Glutamatergic neuron (in vitro differentiated cells): ENCODE data around the gene ADCY2. TPM values are rescaled to one million over a fixed set of nuclear protein-coding genes. Genes with fewer than 3 reads are reported as not detected.

ENCODE experiments used
- DNase-seq: peaks from one replicate; pipeline ENCODE4 v3.0.0; 2022
- H3K27ac Mint-ChIP-seq: one replicate; pipeline ENCODE4 v1.8.0; 2020; ENCODE audit warnings: mild to moderate bottlenecking, mixed read lengths, inconsistent platforms; ENCODE audit not compliant: unreplicated experiment
- H3K27me3 Mint-ChIP-seq: one replicate; pipeline ENCODE4 v1.8.0; 2020; ENCODE audit warnings: mild to moderate bottlenecking, moderate library complexity, mixed read lengths, inconsistent platforms; ENCODE audit not compliant: unreplicated experiment
- H3K36me3 Mint-ChIP-seq: one replicate; pipeline ENCODE4 v1.8.0; 2020; ENCODE audit warnings: mild to moderate bottlenecking, mixed read lengths, inconsistent platforms; ENCODE audit not compliant: unreplicated experiment
- H3K4me1 Mint-ChIP-seq: one replicate; pipeline ENCODE4 v1.8.0; 2020; ENCODE audit warnings: mild to moderate bottlenecking, low read depth, mixed read lengths, inconsistent platforms; ENCODE audit not compliant: unreplicated experiment
- H3K4me3 Mint-ChIP-seq: one replicate; pipeline ENCODE4 v1.8.0; 2020; ENCODE audit warnings: mild to moderate bottlenecking, mixed read lengths, inconsistent platforms; ENCODE audit not compliant: unreplicated experiment
- H3K9me3 Mint-ChIP-seq: one replicate; pipeline ENCODE4 v1.8.0; 2020; ENCODE audit warnings: mild to moderate bottlenecking, moderate library complexity, mixed read lengths, inconsistent platforms; ENCODE audit not compliant: unreplicated experiment
- CTCF ChIP-seq: fragments of 200-600 bp; sonication (generic); IDR thresholded peaks from one replicate; pipeline ENCODE4 v1.5.0; 2021; ENCODE audit not compliant: partially characterized antibody, unreplicated experiment
- total RNA-seq: library from RNA; stranded (reverse); fragmentation: NEBNext Ultra II Directional; extraction: Animal tissue kit (Norgen Biotek cat#: 25700); gene quantifications from one replicate; pipeline ENCODE4 v1.2.1, GENCODE V29; 2021; ENCODE audit not compliant: unreplicated experiment

ADCY2 gene
- total RNA-seq, 1 donor from 2014 or later = 3.8 TPM

GRCh38 chr5:7578071-7578470 lies 182.1 kb downstream of the ADCY2 start:
- Mint-ChIP-seq H3K27ac (no peak overlapping the region), H3K36me3 (no peaks in the 10 kb centered on the region), H3K27me3 (no peaks in the 10 kb centered on the region), H3K4me1 (peaks cover 18% of the 10 kb centered on the region), H3K9me3 (peaks cover 2% of the 10 kb centered on the region), H3K4me3 (no peak overlapping the region)
- TF ChIP-seq CTCF = no peak
- DNase-seq = no peak

GRCh38 chr5:7584749-7585148 lies 188.8 kb downstream of the ADCY2 start:
- no peaks in the 10 kb centered on the region for H3K9me3 Mint-ChIP-seq
- H3K27ac Mint-ChIP-seq = no peak overlapping the region
- no peaks in the 10 kb centered on the region for H3K36me3 Mint-ChIP-seq
- H3K27me3 Mint-ChIP-seq = peaks cover 1% of the 10 kb centered on the region
- no peak overlapping the region for H3K4me3 Mint-ChIP-seq
- no peaks in the 10 kb centered on the region for H3K4me1 Mint-ChIP-seq
- no peak for DNase-seq
- TF ChIP-seq CTCF = no peak

GRCh38 chr5:7585807-7586206 lies 189.9 kb downstream of the ADCY2 start:
- H3K4me1 Mint-ChIP-seq = no peaks in the 10 kb centered on the region
- H3K27me3 Mint-ChIP-seq = peaks cover 1% of the 10 kb centered on the region
- TF ChIP-seq CTCF = no peak
- H3K27ac Mint-ChIP-seq = no peak overlapping the region
- no peaks in the 10 kb centered on the region for H3K9me3 Mint-ChIP-seq
- H3K4me3 Mint-ChIP-seq = no peak overlapping the region
- H3K36me3 Mint-ChIP-seq = no peaks in the 10 kb centered on the region
- DNase-seq = no peak

GRCh38 chr5:7586480-7586879 lies 190.5 kb downstream of the ADCY2 start:
- no peak for TF ChIP-seq CTCF
- peak; percentile 31 for DNase-seq
- H3K9me3 Mint-ChIP-seq = no peaks in the 10 kb centered on the region
- no peak overlapping the region for H3K4me3 Mint-ChIP-seq
- no peaks in the 10 kb centered on the region for H3K36me3 Mint-ChIP-seq
- peaks cover 1% of the 10 kb centered on the region for H3K27me3 Mint-ChIP-seq
- H3K4me1 Mint-ChIP-seq = no peaks in the 10 kb centered on the region
- no peak overlapping the region for H3K27ac Mint-ChIP-seq

- TF ChIP-seq CTCF = no peak
- Mint-ChIP-seq H3K27me3 (peaks cover 1% of the 10 kb centered on the region), H3K4me1 (no peaks in the 10 kb centered on the region), H3K27ac (no peak overlapping the region), H3K4me3 (no peak overlapping the region), H3K9me3 (peaks cover 1% of the 10 kb centered on the region), H3K36me3 (no peaks in the 10 kb centered on the region)
- no peak for DNase-seq
Observed at GRCh38 chr5:7589800-7590199, 193.9 kb downstream of the ADCY2 start.
